H1 (cell line): ENCODE data around the gene ASTN2. TPM values are rescaled to one million over a fixed set of nuclear protein-coding genes. Genes with fewer than 3 reads are reported as not detected.

ENCODE experiments used
- CTCF ChIA-PET: fragments of 300-600 bp; sonication (Branson Sonifier 250); formaldehyde crosslinking; loops from one replicate; lab custom pipeline; 2021; ENCODE audit not compliant: partially characterized antibody; lab: Charles Lee
- POLR2A ChIA-PET: fragments of 300-600 bp; sonication (Branson Sonifier 250); formaldehyde crosslinking; loops from one replicate; lab custom pipeline; 2021; ENCODE audit warnings: inconsistent platforms; ENCODE audit not compliant: partially characterized antibody; lab: Charles Lee
- DNase-seq, 2 experiments: peaks; one replicate each; pipeline versions ENCODE4 v3.0.0 to v3.0.0-alpha.2; 2010 to 2022; ENCODE audit warnings: low spot score in 2 of 2, low read depth in 1 of 2, mixed read lengths in 1 of 2
- FAIRE-seq: peaks from 2 replicates; lab custom pipeline; 2011; peaks lifted over from hg19 to GRCh38; lab: Jason Lieb, UNC
- H2AFZ ChIP-seq: 2 replicates; pipeline ENCODE4 v1.8.1; 2012; ENCODE audit warnings: low read length, inconsistent platforms
- H2AK5ac ChIP-seq: 2 replicates; pipeline ENCODE4 v1.6.1; 2013; ENCODE audit warnings: low read depth, low read length
- H2BK120ac ChIP-seq: replicated peaks from 2 replicates; pipeline ENCODE3; 2013; ENCODE audit warnings: low read depth, low read length, inconsistent platforms
- H2BK12ac ChIP-seq: 2 replicates; pipeline ENCODE4 v1.6.1; 2013; ENCODE audit warnings: low read depth, low read length
- H2BK15ac ChIP-seq: 2 replicates; pipeline ENCODE4 v1.6.1; 2013; ENCODE audit warnings: low read length
- H2BK20ac ChIP-seq: 2 replicates; pipeline ENCODE4 v1.6.1; 2013; ENCODE audit warnings: low read length
- H2BK5ac ChIP-seq: 2 replicates; pipeline ENCODE4 v1.6.1; 2013; ENCODE audit warnings: low read depth, low read length
- H3K14ac ChIP-seq: 2 replicates; pipeline ENCODE4 v1.6.1; 2013; ENCODE audit warnings: inconsistent platforms; ENCODE audit not compliant: insufficient read length
- H3K18ac ChIP-seq: 2 replicates; pipeline ENCODE4 v1.6.1; 2013; ENCODE audit warnings: low read length; ENCODE audit errors: extremely low read depth
- H3K23ac ChIP-seq: 2 replicates; pipeline ENCODE4 v1.6.1; 2013; ENCODE audit warnings: inconsistent platforms; ENCODE audit not compliant: insufficient read length
- H3K23me2 ChIP-seq: 2 replicates; pipeline ENCODE4 v1.6.1; 2013; ENCODE audit warnings: low read depth, low read length
- H3K27ac ChIP-seq: 2 replicates; pipeline ENCODE4 v1.6.1; 2011; ENCODE audit warnings: low read depth, low read length, inconsistent platforms
- H3K27me3 ChIP-seq, 4 experiments: replicated peaks in 1 of 4; 1 replicate in 1 of 4; 2 replicates in 3 of 4; pipeline versions ENCODE4 v1.6.1 to v1.8.1; 2011 to 2013; ENCODE audit warnings: low read length in 3 of 4, mild to moderate bottlenecking in 3 of 4, inconsistent platforms in 2 of 4, mixed read lengths in 2 of 4, moderate library complexity in 1 of 4; ENCODE audit not compliant: control insufficient read depth in 3 of 4, insufficient read depth in 3 of 4; ENCODE audit errors: extremely low read depth in 1 of 4
- H3K36me3 ChIP-seq, 4 experiments: 2 replicates each; pipeline versions ENCODE4 v1.6.1 to v1.8.1; 2011 to 2013; ENCODE audit warnings: mild to moderate bottlenecking in 4 of 4, low read length in 3 of 4, moderate library complexity in 2 of 4, control low read depth in 1 of 4, inconsistent platforms in 1 of 4; ENCODE audit not compliant: insufficient read depth in 4 of 4, control insufficient read depth in 2 of 4
- H3K4ac ChIP-seq: replicated peaks from 2 replicates; pipeline ENCODE3; 2013; ENCODE audit warnings: low read length, low read depth, mixed read lengths, inconsistent platforms; ENCODE audit not compliant: insufficient read length
- H3K4me1 ChIP-seq, 4 experiments: replicated peaks in 1 of 4; 1 replicate in 1 of 4; 2 replicates in 3 of 4; pipeline versions ENCODE4 v1.6.1 to v1.8.1; 2011 to 2013; ENCODE audit warnings: low read length in 3 of 4, inconsistent platforms in 2 of 4, mixed read lengths in 1 of 4; ENCODE audit not compliant: insufficient read depth in 4 of 4, control insufficient read depth in 3 of 4
- H3K4me2 ChIP-seq, 2 experiments: 2 replicates each; pipeline versions ENCODE4 v1.6.1 to v1.8.1; 2011 to 2013; ENCODE audit warnings: low read depth in 2 of 2, low read length in 2 of 2, control low read depth in 1 of 2, inconsistent platforms in 1 of 2, mild to moderate bottlenecking in 1 of 2; ENCODE audit not compliant: insufficient read depth in 1 of 2
- H3K4me3 ChIP-seq, 4 experiments: fragments of 200-600, 300-600 bp in 1 of 4; sonication (generic), shearing (Covaris generic), sonication (Bioruptor Twin) in 1 of 4; 2 replicates each; pipeline versions ENCODE4 v1.5.1 to v1.8.1; 2011 to 2016; ENCODE audit warnings: low read length in 4 of 4, low read depth in 3 of 4, control low read depth in 2 of 4, inconsistent platforms in 2 of 4, mild to moderate bottlenecking in 2 of 4, mixed read lengths in 1 of 4, moderate library complexity in 1 of 4; ENCODE audit not compliant: insufficient read depth in 2 of 4; ENCODE audit errors: extremely low read depth in 1 of 4
- H3K56ac ChIP-seq: replicated peaks from 2 replicates; pipeline ENCODE3; 2013; ENCODE audit warnings: low read depth, mild to moderate bottlenecking, mixed read lengths, low read length, inconsistent platforms; ENCODE audit not compliant: insufficient read length
- H3K79me1 ChIP-seq: 2 replicates; pipeline ENCODE4 v1.6.1; 2013; ENCODE audit warnings: low read depth, low read length, control low read depth
- H3K79me2 ChIP-seq, 2 experiments: 2 replicates each; pipeline versions ENCODE4 v1.6.1 to v1.8.1; 2012 to 2013; ENCODE audit warnings: low read length in 2 of 2, mild to moderate bottlenecking in 2 of 2, inconsistent platforms in 1 of 2; ENCODE audit not compliant: insufficient read depth in 2 of 2, control insufficient read depth in 1 of 2
- H3K9ac ChIP-seq, 4 experiments: replicated peaks in 1 of 4; 1 replicate in 1 of 4; 2 replicates in 3 of 4; pipeline versions ENCODE4 v1.6.1 to v1.8.1; 2011 to 2013; ENCODE audit warnings: low read depth in 3 of 4, low read length in 3 of 4, control low read depth in 2 of 4, mild to moderate bottlenecking in 2 of 4, moderate library complexity in 2 of 4, inconsistent platforms in 1 of 4; ENCODE audit errors: extremely low read depth in 1 of 4
- H3K9me3 ChIP-seq, 2 experiments: 2 replicates each; pipeline versions ENCODE4 v1.6.1 to v1.8.1; 2012 to 2013; ENCODE audit warnings: mild to moderate bottlenecking in 2 of 2, moderate library complexity in 2 of 2, control low read depth in 1 of 2, inconsistent platforms in 1 of 2, low read depth in 1 of 2, low read length in 1 of 2, mixed read lengths in 1 of 2; ENCODE audit not compliant: insufficient read depth in 2 of 2
- H4K20me1 ChIP-seq, 2 experiments: replicated peaks in 1 of 2; 2 replicates each; pipeline versions ENCODE3 to v1.8.1; 2011 to 2013; ENCODE audit warnings: inconsistent platforms in 2 of 2, low read length in 2 of 2, mild to moderate bottlenecking in 1 of 2; ENCODE audit not compliant: insufficient read depth in 2 of 2, control insufficient read depth in 1 of 2
- H4K5ac ChIP-seq: 2 replicates; pipeline ENCODE4 v1.6.1; 2013; ENCODE audit warnings: low read length, low read depth, mixed read lengths, inconsistent platforms; ENCODE audit not compliant: insufficient read length
- H4K8ac ChIP-seq: 2 replicates; pipeline ENCODE4 v1.8.0; 2013; ENCODE audit warnings: mild to moderate bottlenecking, moderate library complexity, low read length, inconsistent platforms; ENCODE audit not compliant: insufficient read depth; ENCODE audit errors: extremely low read depth
- H4K91ac ChIP-seq: replicated peaks from 2 replicates; pipeline ENCODE3; 2013; ENCODE audit warnings: low read length, mixed read lengths, inconsistent platforms; ENCODE audit not compliant: insufficient read length
- CHD1 ChIP-seq: IDR thresholded peaks from 2 replicates; pipeline ENCODE4 v1.6.1; 2012; ENCODE audit warnings: low read depth, low read length, improper control_type of control experiment
- EGR1 ChIP-seq: IDR thresholded peaks from 2 replicates; pipeline ENCODE4 v1.6.1; 2011; ENCODE audit warnings: low read depth, low read length, borderline replicate concordance
- HDAC6 ChIP-seq: IDR thresholded peaks from one replicate; pipeline ENCODE4 v1.7.1; 2012; ENCODE audit warnings: low read depth, mild to moderate bottlenecking, inconsistent platforms, low read length, moderate library complexity
- NANOG ChIP-seq: IDR thresholded peaks from 2 replicates; pipeline ENCODE4 v1.6.1; 2011; ENCODE audit warnings: low read length, low read depth, mild to moderate bottlenecking, inconsistent platforms; ENCODE audit not compliant: insufficient read depth, poor library complexity, severe bottlenecking
- SIX5 ChIP-seq: IDR thresholded peaks from 2 replicates; pipeline ENCODE4 v1.6.1; 2011; ENCODE audit warnings: mild to moderate bottlenecking, low read depth, low read length
- ZNF274 ChIP-seq: IDR thresholded peaks from 2 replicates; pipeline ENCODE4 v1.7.0; 2012; ENCODE audit warnings: low read length, borderline replicate concordance; ENCODE audit errors: extremely low read depth
- WGBS, 2 experiments: shearing (Covaris generic) in 1 of 2; methylation state at CpG; one replicate each; pipeline versions ENCODE4 v1.1.6 to v1.1.7; 2013 to 2015; ENCODE audit warnings: low lambda C conversion rate in 2 of 2, mixed read lengths in 2 of 2, inconsistent platforms in 1 of 2, low coverage in 1 of 2, missing lambda C conversion rate in 1 of 2; ENCODE audit not compliant: insufficient replicate concordance in 2 of 2, insufficient coverage in 1 of 2, insufficient read length in 1 of 2; ENCODE audit errors: extremely low coverage in 1 of 2, missing lambda C conversion rate in 1 of 2; 5-methylcytosine and 5-hydroxymethylcytosine counted together
- polyA plus RNA-seq, 7 experiments: library from polyadenylated mRNA; depleted of rRNA in 3 of 7; stranded (reverse) in 5 of 7; unstranded in 2 of 7; fragments of >200 nt in 5 of 7; fragments of 200-250 nt in 2 of 7; gene quantifications; 1 replicate in 5 of 7; 2 replicates in 1 of 7; 4 replicates in 1 of 7; pipeline versions ENCODE4 v1.2.1 to v1.2.3, GENCODE V29; 2011 to 2013; ENCODE audit warnings: missing spikeins in 2 of 7, mixed read lengths in 2 of 7
- total RNA-seq: library from RNA; stranded (reverse); fragmentation: NEBNext Ultra II Directional; extraction: Animal tissue kit (Norgen Biotek cat#: 25700); gene quantifications from 2 replicates; pipeline ENCODE4 v1.2.1, GENCODE V29; 2021

The ASTN2 gene
- total and polyA plus RNA-seq, 2 of the 8 experiments (the other 6 are each of a cell fraction or from before 2014, with no cell fraction given): 8.2 to 13.7 TPM

GRCh38 chr9:116550696-116551436 is 864.0 kb downstream of the ASTN2 start:
- Histone ChIP-seq H3K27ac (no peak overlapping the region), H4K20me1 (peaks cover 1 to 4% of the 10 kb centered on the region in 2 experiments), H2BK15ac (no peak overlapping the region), H3K23me2 (no peaks in the 10 kb centered on the region), H3K23ac (no peak overlapping the region), H2AFZ (no peak overlapping the region), H2BK12ac (no peak overlapping the region), H4K8ac (no peak overlapping the region), H4K91ac (no peak overlapping the region), H3K36me3 (no peaks in the 10 kb centered on the region), H3K18ac (no peak overlapping the region), H3K4me2 (no peak overlapping the region), H3K4me3 (no peak overlapping the region), H4K5ac (no peak overlapping the region), H3K79me1 (no peaks in the 10 kb centered on the region), H2BK5ac (no peak overlapping the region), H3K79me2 (no peaks in the 10 kb centered on the region), H3K4me1 (0 out of 7 replicates have a peak, but pooled peaks cover 0 to 2% (median 0%) of the 10 kb centered on the region in 4 experiments), H3K9ac (no peak overlapping the region), H3K14ac (no peak overlapping the region), H2AK5ac (no peak overlapping the region), H2BK20ac (no peak overlapping the region), H3K4ac (no peak overlapping the region), H3K27me3 (no peaks in the 10 kb centered on the region), H3K56ac (no peak overlapping the region), H3K9me3 (no peaks in the 10 kb centered on the region), H2BK120ac (no peak overlapping the region)
- POLR2A ChIA-PET: no interaction called here
- FAIRE-seq (no peak), DNase-seq (no peak)
- CTCF ChIA-PET: interaction anchor here (0.6 to 1.6 kb wide), 2 partner anchors 379 to 402 kb away, joined by 4 to 5 read pairs; no protein-coding TSS in a partner anchor
- 62% methylated on average over 3 of the region's 3 CpGs; no CpG with 5 or more reads in 1 of the 2 experiments for WGBS, 2 experiments
- TF ChIP-seq ZNF274: no peak
- no peak for TF ChIP-seq SIX5
- TF ChIP-seq HDAC6: no peak
- TF ChIP-seq NANOG: no peak
- no peak for TF ChIP-seq EGR1
- no peak for TF ChIP-seq CHD1
